PFSK-1 (cell line): ENCODE data around the gene SERP2.

Experiments
- POLR2AphosphoS5 ChIP-seq: IDR thresholded peaks from 2 replicates; pipeline ENCODE4 v1.6.1; 2012; ENCODE audit warnings: low read depth, mild to moderate bottlenecking, control low read depth, low read length, moderate library complexity
- REST ChIP-seq, 2 experiments: IDR thresholded peaks; 2 replicates each; pipeline versions ENCODE4 v1.6.1 to v1.8.0; 2011 to 2012; ENCODE audit warnings: low read depth in 2 of 2, low read length in 2 of 2, control low read depth in 1 of 2, inconsistent platforms in 1 of 2, mild to moderate bottlenecking in 1 of 2, moderate library complexity in 1 of 2; ENCODE audit not compliant: insufficient read depth in 1 of 2
- TAF1 ChIP-seq: IDR thresholded peaks from 2 replicates; pipeline ENCODE4 v1.6.1; 2012; ENCODE audit warnings: low read length, control low read depth, borderline replicate concordance; ENCODE audit not compliant: insufficient read depth

DNA sequence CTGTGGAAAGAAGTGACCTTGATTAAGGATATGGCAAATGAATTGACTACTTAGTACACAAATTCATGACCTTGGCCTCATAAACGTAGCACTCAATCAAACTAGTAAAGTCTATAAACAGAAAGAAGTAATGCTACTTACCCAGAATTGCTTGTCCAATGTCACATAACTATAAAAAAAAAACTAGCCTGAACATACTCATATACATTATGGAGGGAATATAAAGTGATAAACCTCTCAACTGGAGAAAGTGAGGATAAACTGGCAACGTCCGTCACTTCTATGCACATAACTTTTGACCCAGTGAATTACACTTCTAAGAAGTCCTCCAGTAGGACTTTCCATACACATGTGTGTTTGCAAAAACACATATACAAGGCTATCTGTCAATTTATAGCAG lies 7.7 kb upstream of the SERP2 start:
- TF ChIP-seq POLR2AphosphoS5 (no peak), TAF1 (no peak), REST (IDR thresholded peaks at IDR 0.05; ENCODE audit: insufficient read depth in 1 of 2, low read depth in 2 of 2, low read length in 2 of 2) (no peak)
